DND-41 (cell line): Measurements from ENCODE around the gene TRERF1.

Experiments used
- ATAC-seq: fragments of 200-7000 bp; cut with Tn5 transposase; 3 replicates; pipeline ENCODE4 v1.9.1; 2021; ENCODE audit warnings: low read depth; ENCODE audit not compliant: insufficient read depth
- DNase-seq: peaks from one replicate; pipeline ENCODE4 v3.0.0-alpha.2; 2020
- H2AFZ ChIP-seq: 2 replicates; pipeline ENCODE4 v1.6.0; 2012; ENCODE audit warnings: low read depth, low read length
- H3K27ac ChIP-seq: 2 replicates; pipeline ENCODE4 v1.5.1; 2012; ENCODE audit warnings: low read length, inconsistent platforms
- H3K27me3 ChIP-seq: fragments of 200-600 bp; sonication (generic); 2 replicates; pipeline ENCODE4 v1.6.0; 2012; ENCODE audit warnings: low read length, mild to moderate bottlenecking, inconsistent platforms; ENCODE audit not compliant: insufficient read depth, poor library complexity
- H3K36me3 ChIP-seq: 2 replicates; pipeline ENCODE4 v1.5.1; 2012; ENCODE audit warnings: low read length, inconsistent platforms; ENCODE audit not compliant: insufficient read depth
- H3K4me1 ChIP-seq: 2 replicates; pipeline ENCODE4 v1.5.1; 2012; ENCODE audit warnings: mild to moderate bottlenecking, low read length; ENCODE audit not compliant: insufficient read depth
- H3K4me2 ChIP-seq: 2 replicates; pipeline ENCODE4 v1.6.0; 2012; ENCODE audit warnings: mild to moderate bottlenecking, moderate library complexity, low read length, inconsistent platforms; ENCODE audit not compliant: insufficient read depth
- H3K4me3 ChIP-seq, 2 experiments: fragments of 200-600 bp in 1 of 2; shearing (Covaris generic) in 1 of 2; 2 replicates each; pipeline ENCODE4 v1.5.1; 2012 to 2016; ENCODE audit warnings: inconsistent platforms in 2 of 2, low read length in 2 of 2, mild to moderate bottlenecking in 2 of 2, low read depth in 1 of 2, moderate library complexity in 1 of 2
- H3K79me2 ChIP-seq: 2 replicates; pipeline ENCODE4 v1.6.0; 2012; ENCODE audit warnings: low read length, inconsistent platforms; ENCODE audit not compliant: insufficient read depth
- H3K9ac ChIP-seq: 2 replicates; pipeline ENCODE4 v1.6.0; 2012; ENCODE audit warnings: low read depth, mild to moderate bottlenecking, inconsistent platforms, low read length, moderate library complexity
- H3K9me3 ChIP-seq: 2 replicates; pipeline ENCODE4 v1.5.1; 2012; ENCODE audit warnings: low read length, moderate library complexity, mild to moderate bottlenecking, inconsistent platforms; ENCODE audit not compliant: insufficient read depth, severe bottlenecking
- H4K20me1 ChIP-seq: 2 replicates; pipeline ENCODE4 v1.6.0; 2012; ENCODE audit warnings: low read length; ENCODE audit not compliant: insufficient read depth
- EZH2 ChIP-seq: IDR thresholded peaks from 3 replicates; pipeline ENCODE4 v1.6.1; 2012; ENCODE audit warnings: borderline replicate concordance, low read depth, mild to moderate bottlenecking, moderate library complexity, low read length, inconsistent platforms; ENCODE audit not compliant: severe bottlenecking
- TF ChIP-seq, protein P1 (sequence below): IDR thresholded peaks from 2 replicates; pipeline ENCODE4 v1.5.1; 2012; ENCODE audit warnings: borderline replicate concordance, low read length, moderate library complexity, mild to moderate bottlenecking; ENCODE audit not compliant: poor library complexity, severe bottlenecking; ENCODE audit errors: extremely low read depth

TRERF1 gene

GRCh38 chr6:42297661-42298060, 154.1 kb downstream of the TRERF1 start:
- H3K9me3 ChIP-seq, result no peaks in the 10 kb centered on the region
- H4K20me1 ChIP-seq, result no peaks in the 10 kb centered on the region
- H3K4me3 ChIP-seq, result no peak overlapping the region
- TF ChIP-seq, protein P1, sequence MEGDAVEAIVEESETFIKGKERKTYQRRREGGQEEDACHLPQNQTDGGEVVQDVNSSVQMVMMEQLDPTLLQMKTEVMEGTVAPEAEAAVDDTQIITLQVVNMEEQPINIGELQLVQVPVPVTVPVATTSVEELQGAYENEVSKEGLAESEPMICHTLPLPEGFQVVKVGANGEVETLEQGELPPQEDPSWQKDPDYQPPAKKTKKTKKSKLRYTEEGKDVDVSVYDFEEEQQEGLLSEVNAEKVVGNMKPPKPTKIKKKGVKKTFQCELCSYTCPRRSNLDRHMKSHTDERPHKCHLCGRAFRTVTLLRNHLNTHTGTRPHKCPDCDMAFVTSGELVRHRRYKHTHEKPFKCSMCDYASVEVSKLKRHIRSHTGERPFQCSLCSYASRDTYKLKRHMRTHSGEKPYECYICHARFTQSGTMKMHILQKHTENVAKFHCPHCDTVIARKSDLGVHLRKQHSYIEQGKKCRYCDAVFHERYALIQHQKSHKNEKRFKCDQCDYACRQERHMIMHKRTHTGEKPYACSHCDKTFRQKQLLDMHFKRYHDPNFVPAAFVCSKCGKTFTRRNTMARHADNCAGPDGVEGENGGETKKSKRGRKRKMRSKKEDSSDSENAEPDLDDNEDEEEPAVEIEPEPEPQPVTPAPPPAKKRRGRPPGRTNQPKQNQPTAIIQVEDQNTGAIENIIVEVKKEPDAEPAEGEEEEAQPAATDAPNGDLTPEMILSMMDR, result no peak
- TF ChIP-seq EZH2, result no peak
- no peak overlapping the region for H2AFZ ChIP-seq
- H3K79me2 ChIP-seq, result no peaks in the 10 kb centered on the region
- H3K4me1 ChIP-seq, result no peaks in the 10 kb centered on the region; the same call in 1 of the 2 replicates
- H3K4me2 ChIP-seq, result no peak overlapping the region
- no peak for DNase-seq
- ATAC-seq, result no peak
- no peaks in the 10 kb centered on the region for H3K27me3 ChIP-seq
- H3K27ac ChIP-seq, result no peak overlapping the region
- H3K9ac ChIP-seq, result no peak overlapping the region
- H3K36me3 ChIP-seq, result peaks cover 5% of the 10 kb centered on the region; the same call in 1 of the 2 replicates

- DNase-seq (no peak), ATAC-seq (no peak)
- H3K4me1 ChIP-seq, result no peaks in the 10 kb centered on the region; the same call in 1 of the 2 replicates
- no peak overlapping the region for H3K9ac ChIP-seq
- no peaks in the 10 kb centered on the region for H3K79me2 ChIP-seq
- no peaks in the 10 kb centered on the region for H4K20me1 ChIP-seq
- no peaks in the 10 kb centered on the region for H3K9me3 ChIP-seq
- H3K4me3 ChIP-seq, result no peak overlapping the region
- no peaks in the 10 kb centered on the region for H3K27me3 ChIP-seq
- no peak for TF ChIP-seq EZH2
- TF ChIP-seq, protein P1, result no peak
- no peak overlapping the region for H3K27ac ChIP-seq
- no peak overlapping the region for H3K4me2 ChIP-seq
- H3K36me3 ChIP-seq, result peaks cover 5% of the 10 kb centered on the region; the same call in 1 of the 2 replicates
- H2AFZ ChIP-seq, result no peak overlapping the region
Measured at GRCh38 chr6:42296614-42297013, 155.1 kb downstream of the TRERF1 start.

DNA sequence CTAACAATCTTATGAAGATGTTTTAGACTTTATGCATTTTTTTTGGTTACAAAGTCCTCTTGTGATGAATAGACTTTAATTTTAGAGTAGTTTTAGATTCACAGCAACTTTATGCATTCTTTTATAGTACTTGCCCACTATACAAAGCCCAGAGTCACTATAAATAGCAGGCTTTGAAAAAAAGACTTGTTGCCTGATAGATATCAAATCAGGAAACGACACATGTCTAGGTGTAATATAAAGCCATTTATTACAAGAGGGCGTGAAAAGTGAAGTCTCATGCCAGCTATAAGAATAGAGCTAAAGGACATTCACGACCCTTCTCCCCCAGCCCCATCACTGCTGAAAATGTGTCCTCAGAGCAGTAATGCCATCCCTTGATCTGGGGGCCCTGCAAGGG, 156.0 kb downstream of the TRERF1 start:
- Histone ChIP-seq H3K27me3 (no peaks in the 10 kb centered on the region), H3K9ac (no peak overlapping the region), H3K4me1 (no peaks in the 10 kb centered on the region; the same call in 1 of the 2 replicates), H4K20me1 (no peaks in the 10 kb centered on the region), H3K79me2 (no peaks in the 10 kb centered on the region), H2AFZ (no peak overlapping the region), H3K4me3 (no peak overlapping the region), H3K27ac (no peak overlapping the region), H3K36me3 (peaks cover 5% of the 10 kb centered on the region; the same call in 1 of the 2 replicates), H3K4me2 (no peak overlapping the region), H3K9me3 (no peaks in the 10 kb centered on the region)
- DNase-seq, result no peak
- TF ChIP-seq, protein P1, result no peak
- TF ChIP-seq EZH2, result no peak
- no peak for ATAC-seq
